ENCODE results near the gene AGER.

DNA sequence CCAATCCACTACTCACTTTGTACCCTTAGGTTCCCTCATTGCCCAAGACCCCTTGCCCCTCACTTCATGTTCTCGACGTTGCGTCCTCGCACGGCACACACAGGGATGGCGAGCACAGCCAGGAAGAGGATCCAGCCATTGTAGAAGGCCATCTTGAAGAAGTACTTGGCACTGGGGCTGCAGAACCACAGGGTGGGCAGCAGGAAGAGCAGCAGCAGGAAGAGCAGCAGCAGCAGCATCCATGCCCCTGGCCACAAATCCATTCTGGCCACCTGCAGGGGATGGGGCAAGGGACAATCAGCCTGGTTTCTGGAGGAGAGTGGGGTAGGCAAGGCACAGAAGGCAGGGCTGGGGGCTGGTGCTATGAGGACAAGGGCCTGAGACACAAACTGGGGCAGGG lies 12.8 kb downstream of the AGER start:
- TF ChIP-seq, protein P1, sequence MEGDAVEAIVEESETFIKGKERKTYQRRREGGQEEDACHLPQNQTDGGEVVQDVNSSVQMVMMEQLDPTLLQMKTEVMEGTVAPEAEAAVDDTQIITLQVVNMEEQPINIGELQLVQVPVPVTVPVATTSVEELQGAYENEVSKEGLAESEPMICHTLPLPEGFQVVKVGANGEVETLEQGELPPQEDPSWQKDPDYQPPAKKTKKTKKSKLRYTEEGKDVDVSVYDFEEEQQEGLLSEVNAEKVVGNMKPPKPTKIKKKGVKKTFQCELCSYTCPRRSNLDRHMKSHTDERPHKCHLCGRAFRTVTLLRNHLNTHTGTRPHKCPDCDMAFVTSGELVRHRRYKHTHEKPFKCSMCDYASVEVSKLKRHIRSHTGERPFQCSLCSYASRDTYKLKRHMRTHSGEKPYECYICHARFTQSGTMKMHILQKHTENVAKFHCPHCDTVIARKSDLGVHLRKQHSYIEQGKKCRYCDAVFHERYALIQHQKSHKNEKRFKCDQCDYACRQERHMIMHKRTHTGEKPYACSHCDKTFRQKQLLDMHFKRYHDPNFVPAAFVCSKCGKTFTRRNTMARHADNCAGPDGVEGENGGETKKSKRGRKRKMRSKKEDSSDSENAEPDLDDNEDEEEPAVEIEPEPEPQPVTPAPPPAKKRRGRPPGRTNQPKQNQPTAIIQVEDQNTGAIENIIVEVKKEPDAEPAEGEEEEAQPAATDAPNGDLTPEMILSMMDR (IDR thresholded peaks at IDR 0.05), result no peak
- no peak for TF ChIP-seq POLR2A (IDR thresholded peaks at IDR 0.05)
